ENCODE measurements around the gene FAM171A2. TPM values are rescaled to one million over a fixed set of nuclear protein-coding genes. Genes with fewer than 3 reads are reported as not detected.

FAM171A2 gene
- total and polyA plus RNA-seq, 2 donors (not counting 1 experiment from before 2014, with no cell fraction given): 0.18 to 0.69 TPM

GRCh38 chr17:44307387-44308186, 56.1 kb downstream of the FAM171A2 start:
- H3K9me3 ChIP-seq (ENCODE audit: control extremely low read depth in 1 of 3, control insufficient read depth in 2 of 3, insufficient read depth in 1 of 3, low read length in 2 of 3): peaks cover 0 to 15% (median 0%) of the 10 kb centered on the region in 3 donors
- no peak overlapping the region for H3K9ac ChIP-seq (ENCODE audit: low read length)
- no peaks in the 10 kb centered on the region for H3K79me2 ChIP-seq (ENCODE audit: control insufficient read depth, insufficient read depth, low read length)
- no peak overlapping the region for H2AFZ ChIP-seq (ENCODE audit: insufficient read depth, low read depth, low read length, poor library complexity, severe bottlenecking)
- TF ChIP-seq EZH2 (IDR thresholded peaks at IDR 0.05; ENCODE audit: borderline replicate concordance, insufficient read depth, low read depth, low read length, poor library complexity, severe bottlenecking) (no peak), CTCF (IDR thresholded peaks at IDR 0.05) (no peak)
- ChIA-PET POLR2A (interaction anchor here (0.6 kb wide), 1 partner anchor 86 kb away, joined by 4 read pairs; no protein-coding TSS in a partner anchor), CTCF (no interaction called here)
- no peak overlapping the region for H3K27ac ChIP-seq (ENCODE audit: low read length in 2 of 2)
- Mint-ChIP-seq H3K27ac (no peak overlapping the region), H3K9me3 (ENCODE audit: insufficient read depth) (no peaks in the 10 kb centered on the region), H3K4me1 (peaks cover 19% of the 10 kb centered on the region), H3K27me3 (peaks cover 46% of the 10 kb centered on the region), H3K4me3 (peak overlapping the region; percentile 66)
- ATAC-seq (ENCODE audit: low read depth) (peak; percentile 5), DNase-seq (peak; percentile 32)
- H4K20me1 ChIP-seq (ENCODE audit: control insufficient read depth, insufficient read depth, low read length, poor library complexity, severe bottlenecking): no peaks in the 10 kb centered on the region
- H3K36me3 ChIP-seq (replicated peaks in 1 of 2; ENCODE audit: control extremely low read depth in 1 of 2, control insufficient read depth in 1 of 2, extremely low read depth in 1 of 2, insufficient read depth in 2 of 2, low read length in 1 of 2): no peaks in the 10 kb centered on the region
- H3K4me1 ChIP-seq (ENCODE audit: control insufficient read depth in 2 of 2, insufficient read depth in 2 of 2, low read length in 2 of 2): peaks cover 18 to 20% of the 10 kb centered on the region in 2 donors
- H3K4me2 ChIP-seq (replicated peaks; ENCODE audit: low read depth, low read length, poor library complexity, severe bottlenecking): peak overlapping the region; percentile 78
- peaks cover 0 to 42% (median 20%) of the 10 kb centered on the region in 4 experiments for H3K27me3 ChIP-seq (replicated peaks in 1 of 4; ENCODE audit: control extremely low read depth in 1 of 4, control insufficient read depth in 3 of 4, insufficient read depth in 4 of 4, low read length in 3 of 4)
- 3% methylated on average over 16 of the region's 26 CpGs for WGBS (ENCODE audit: insufficient coverage)
- intact Hi-C loops (cut with micrococcal nuclease): loop anchor here (1.0 kb wide), 1 partner anchor 17 kb away; the partner anchor contains the start of gene SLC25A39
- H3K4me3 ChIP-seq (ENCODE audit: control extremely low read depth in 1 of 5, extremely low read depth in 1 of 5, insufficient read depth in 1 of 5, low read depth in 2 of 5, low read length in 4 of 5): no peak overlapping the region

GRCh38 chr17:44304651-44305050, 59.0 kb downstream of the FAM171A2 start:
- H3K9me3 Mint-ChIP-seq (ENCODE audit: insufficient read depth): no peaks in the 10 kb centered on the region
- Histone ChIP-seq H4K20me1 (ENCODE audit: control insufficient read depth, insufficient read depth, low read length, poor library complexity, severe bottlenecking) (no peaks in the 10 kb centered on the region), H3K9ac (ENCODE audit: low read length) (no peak overlapping the region), H3K79me2 (ENCODE audit: control insufficient read depth, insufficient read depth, low read length) (no peaks in the 10 kb centered on the region), H3K4me2 (replicated peaks; ENCODE audit: low read depth, low read length, poor library complexity, severe bottlenecking) (no peak overlapping the region), H3K4me3 (ENCODE audit: control extremely low read depth in 1 of 5, extremely low read depth in 1 of 5, insufficient read depth in 1 of 5, low read depth in 2 of 5, low read length in 4 of 5) (no peak overlapping the region), H3K9me3 (ENCODE audit: control extremely low read depth in 1 of 3, control insufficient read depth in 2 of 3, insufficient read depth in 1 of 3, low read length in 2 of 3) (peaks cover 0 to 11% (median 0%) of the 10 kb centered on the region in 3 donors), H2AFZ (ENCODE audit: insufficient read depth, low read depth, low read length, poor library complexity, severe bottlenecking) (no peak overlapping the region), H3K4me1 (ENCODE audit: control insufficient read depth in 2 of 2, insufficient read depth in 2 of 2, low read length in 2 of 2) (peaks cover 18 to 20% of the 10 kb centered on the region in 2 donors), H3K27me3 (replicated peaks in 1 of 4; ENCODE audit: control extremely low read depth in 1 of 4, control insufficient read depth in 3 of 4, insufficient read depth in 4 of 4, low read length in 3 of 4) (peaks cover 0 to 44% (median 20%) of the 10 kb centered on the region in 4 experiments), H3K27ac (ENCODE audit: low read length in 2 of 2) (no peak overlapping the region), H3K36me3 (replicated peaks in 1 of 2; ENCODE audit: control extremely low read depth in 1 of 2, control insufficient read depth in 1 of 2, extremely low read depth in 1 of 2, insufficient read depth in 2 of 2, low read length in 1 of 2) (no peaks in the 10 kb centered on the region)
- ChIA-PET CTCF (interaction anchor here (1.2 kb wide), 1 partner anchor 83 kb away, joined by 3 read pairs; no protein-coding TSS in a partner anchor), POLR2A (interaction anchor here (0.6 kb wide), 1 partner anchor 9 kb away, joined by 6 read pairs; no protein-coding TSS in a partner anchor)
- ATAC-seq (ENCODE audit: low read depth) (no peak), DNase-seq (no peak)
- intact Hi-C loops (cut with micrococcal nuclease): no loop called here
- no peak for TF ChIP-seq CTCF (IDR thresholded peaks at IDR 0.05)
- no peak for TF ChIP-seq EZH2 (IDR thresholded peaks at IDR 0.05; ENCODE audit: borderline replicate concordance, insufficient read depth, low read depth, low read length, poor library complexity, severe bottlenecking)
- peaks cover 46% of the 10 kb centered on the region for H3K27me3 Mint-ChIP-seq
- H3K4me1 Mint-ChIP-seq: peaks cover 13% of the 10 kb centered on the region
- H3K4me3 Mint-ChIP-seq: no peak overlapping the region
- H3K27ac Mint-ChIP-seq: no peak overlapping the region
